Kidney tubule cell (primary cell): ENCODE results near the gene CACNA2D4.

Experiments
- DNase-seq: peaks from one replicate; pipeline ENCODE4 v3.0.0-alpha.2; 2018; ENCODE audit warnings: low spot score

Gene CACNA2D4

GRCh38 chr12:1778911-1779310 is 139.5 kb downstream of the CACNA2D4 start:
- DNase-seq: no peak

GRCh38 chr12:1777798-1778197 is 140.7 kb downstream of the CACNA2D4 start:
- DNase-seq: peak; percentile 63

GRCh38 chr12:1776170-1776921 is 142.1 kb downstream of the CACNA2D4 start:
- DNase-seq: peak; percentile 77

GRCh38 chr12:1773937-1774655 is 144.4 kb downstream of the CACNA2D4 start:
- DNase-seq: no peak

- no peak for DNase-seq
These were observed 148.5 kb downstream of the CACNA2D4 start for GRCh38 chr12:1769809-1770494.

GRCh38 chr12:1768615-1769014 is 149.8 kb downstream of the CACNA2D4 start:
- DNase-seq: no peak

GRCh38 chr12:1767407-1768090 is 150.9 kb downstream of the CACNA2D4 start:
- no peak for DNase-seq

- DNase-seq: no peak
These were observed 152.3 kb downstream of the CACNA2D4 start for GRCh38 chr12:1766110-1766509.

- DNase-seq: no peak
These were observed 155.3 kb downstream of the CACNA2D4 start for GRCh38 chr12:1763153-1763552.

GRCh38 chr12:1761857-1762256 is 156.6 kb downstream of the CACNA2D4 start:
- no peak for DNase-seq

GRCh38 chr12:1760566-1761382 is 157.7 kb downstream of the CACNA2D4 start:
- peak; percentile 95 for DNase-seq

- DNase-seq: no peak
These were observed 159.6 kb downstream of the CACNA2D4 start for GRCh38 chr12:1758887-1759286.

- no peak for DNase-seq
These were observed 160.1 kb downstream of the CACNA2D4 start for GRCh38 chr12:1758376-1758775.

GRCh38 chr12:1750300-1750699 is 168.2 kb downstream of the CACNA2D4 start:
- DNase-seq: no peak

GRCh38 chr12:1749019-1749418 is 169.4 kb downstream of the CACNA2D4 start:
- no peak for DNase-seq

GRCh38 chr12:1747609-1748008 is 170.8 kb downstream of the CACNA2D4 start:
- DNase-seq: no peak

- DNase-seq: peak; percentile 20
These were observed 173.5 kb downstream of the CACNA2D4 start for GRCh38 chr12:1744932-1745331.
